UCSD-AML1 (cell line): ENCODE measurements around the gene EEA1.
"Not testable (repeated sequence)": the region's sequence is repeated elsewhere in the genome, so short reads cannot be mapped to it uniquely, and the experiment has no call there.

Source experiments
- DNase-seq: peaks from one replicate; lab custom pipeline; 2025; ENCODE audit not compliant: unreplicated experiment; lab: John Stamatoyannopoulos, UW

The EEA1 gene

DNA sequence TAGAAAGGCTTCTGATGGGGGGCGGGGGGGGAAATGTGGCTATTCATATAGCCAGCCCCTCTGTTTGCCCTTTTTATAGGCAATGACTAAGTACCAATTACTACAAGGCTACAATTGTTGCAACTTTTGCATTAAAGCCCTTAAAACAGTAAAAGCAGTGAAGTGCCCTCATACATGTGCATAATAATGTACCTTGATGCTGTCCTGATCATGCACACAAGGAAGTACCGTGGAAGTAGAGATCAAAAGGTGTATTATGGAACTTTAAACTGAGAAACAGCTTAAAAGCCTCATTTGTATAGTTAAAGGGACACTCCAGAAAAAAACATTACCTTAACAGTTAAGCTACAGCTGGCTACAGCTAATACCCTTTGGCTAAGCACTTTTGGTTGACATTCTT lies 114.5 kb downstream of the EEA1 start:
- no peak for DNase-seq

DNA sequence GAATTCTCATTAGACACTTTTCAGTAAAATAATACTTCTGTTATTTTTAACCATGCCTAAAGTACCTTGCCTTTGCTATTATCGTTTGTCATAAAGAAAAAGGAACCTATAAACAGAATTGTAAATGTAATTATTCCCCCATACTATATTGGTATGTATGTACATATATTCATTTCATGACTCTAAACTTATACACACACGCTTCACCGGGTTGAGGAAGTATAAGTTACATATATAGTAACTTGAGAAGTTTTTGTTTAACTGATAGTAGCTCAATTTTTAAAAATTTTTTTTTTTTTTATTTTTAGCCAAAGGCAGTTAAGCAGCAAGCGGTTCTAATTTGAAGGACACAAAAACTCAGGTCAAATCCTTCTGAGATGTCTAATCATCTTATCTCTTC lies 118.7 kb downstream of the EEA1 start:
- DNase-seq: no peak

DNA sequence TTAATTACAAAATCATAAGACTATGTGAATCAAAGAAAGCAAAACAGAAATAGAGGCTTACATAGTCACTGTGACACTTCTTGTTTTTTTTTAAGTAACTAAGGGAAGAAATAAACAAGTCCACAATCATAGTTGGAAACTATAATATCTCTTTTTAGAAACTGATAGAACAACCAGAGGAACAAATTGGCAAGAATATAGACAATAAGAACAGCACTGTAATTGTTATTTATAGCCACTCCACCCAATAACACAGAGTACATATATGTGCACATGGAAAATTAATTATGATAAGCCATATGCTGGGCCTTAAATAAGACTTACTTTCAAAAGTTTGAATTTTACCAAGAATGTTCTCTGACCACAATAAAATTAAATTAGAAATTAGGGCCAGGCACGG lies 125.2 kb downstream of the EEA1 start:
- DNase-seq: no peak

DNA sequence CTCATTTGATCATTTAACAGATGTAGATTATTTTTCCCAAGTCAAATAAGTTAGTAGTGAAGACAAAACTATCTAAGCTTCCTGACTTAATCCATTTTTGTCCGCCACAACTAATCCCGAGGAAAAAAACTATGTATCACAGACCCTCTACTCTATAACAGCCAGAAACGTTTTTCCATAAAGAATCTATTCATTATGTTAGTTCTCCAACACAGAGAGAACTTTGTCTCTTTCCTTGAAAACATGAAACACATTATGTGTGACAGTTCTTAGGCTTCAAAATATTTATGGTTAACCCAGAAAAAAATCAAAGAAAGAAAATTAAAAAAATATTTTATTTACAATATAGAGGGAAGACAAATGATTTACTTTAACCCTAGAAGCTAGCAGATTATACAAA lies 126.2 kb downstream of the EEA1 start:
- DNase-seq: no peak

DNA sequence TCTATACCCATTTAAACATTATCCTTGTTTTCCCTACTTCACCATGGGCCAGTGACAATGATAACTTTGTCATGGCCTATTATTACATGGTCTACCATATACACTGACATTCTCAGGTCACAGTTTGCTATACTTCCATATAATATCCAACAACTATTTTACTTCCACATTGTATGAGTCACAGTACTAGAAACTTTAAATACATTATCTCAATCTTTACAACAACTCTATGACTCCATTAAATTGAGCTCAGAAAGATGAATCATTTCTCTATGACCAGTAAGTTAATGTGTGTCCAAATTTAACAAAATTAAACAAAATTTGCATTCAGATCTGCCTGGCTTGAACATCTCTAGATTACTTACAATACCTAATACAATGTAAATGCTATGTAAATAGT lies 132.4 kb downstream of the EEA1 start:
- DNase-seq: no peak

DNA sequence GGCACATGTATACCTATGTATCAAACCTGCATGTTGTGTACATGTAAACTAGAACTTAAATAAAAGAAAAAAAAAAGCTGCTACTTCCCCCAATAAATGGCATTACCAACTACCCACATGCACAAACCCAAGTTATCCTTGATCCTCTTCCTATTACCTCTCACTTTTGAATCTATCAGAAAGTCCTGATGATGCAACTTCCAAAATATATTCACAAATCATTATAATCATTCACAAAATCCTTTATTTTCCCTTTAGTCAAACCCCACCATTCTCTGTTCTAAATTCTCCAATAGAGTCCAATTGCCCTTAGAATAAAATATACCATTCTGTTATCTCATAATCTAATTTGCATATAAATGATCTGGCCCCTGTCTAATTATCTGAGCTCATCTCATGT lies 134.3 kb downstream of the EEA1 start:
- no peak for DNase-seq

DNA sequence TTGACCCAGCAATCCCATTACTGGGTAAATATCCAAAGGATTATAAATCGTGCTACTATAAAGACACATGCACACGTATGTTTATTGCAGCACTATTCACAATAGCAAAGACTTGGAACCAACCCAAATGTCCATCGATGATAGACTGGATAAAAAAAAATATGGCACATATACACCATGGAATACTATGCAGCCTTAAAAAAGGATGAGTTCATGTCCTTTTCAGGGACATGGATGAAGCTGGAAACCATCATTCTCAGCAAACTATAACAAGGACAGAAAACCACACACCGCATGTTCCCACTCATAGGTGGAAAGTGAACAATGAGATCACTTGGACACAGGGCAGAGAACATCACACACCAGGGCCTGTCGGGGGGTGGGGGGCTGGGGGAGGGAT lies 134.7 kb downstream of the EEA1 start:
- not testable (repeated sequence) for DNase-seq

DNA sequence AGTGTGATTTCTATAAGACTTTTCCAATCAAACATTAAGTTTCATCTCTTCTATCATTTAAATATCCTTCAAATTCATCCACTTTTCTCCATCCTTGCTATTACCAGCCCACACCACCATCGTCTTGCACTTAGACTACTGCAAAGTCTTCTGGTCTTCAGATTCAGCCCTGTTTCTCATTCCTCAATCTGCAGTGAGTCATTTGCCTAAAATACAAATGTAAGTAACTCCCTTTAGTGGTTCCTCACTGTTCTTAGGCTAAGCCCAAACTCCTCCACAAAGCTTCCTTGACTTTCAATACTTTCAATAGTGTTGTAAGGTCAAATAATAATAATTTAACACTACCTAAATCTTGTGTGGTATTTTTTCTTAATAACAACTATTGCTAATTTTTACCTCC lies 143.1 kb downstream of the EEA1 start:
- DNase-seq: no peak

DNA sequence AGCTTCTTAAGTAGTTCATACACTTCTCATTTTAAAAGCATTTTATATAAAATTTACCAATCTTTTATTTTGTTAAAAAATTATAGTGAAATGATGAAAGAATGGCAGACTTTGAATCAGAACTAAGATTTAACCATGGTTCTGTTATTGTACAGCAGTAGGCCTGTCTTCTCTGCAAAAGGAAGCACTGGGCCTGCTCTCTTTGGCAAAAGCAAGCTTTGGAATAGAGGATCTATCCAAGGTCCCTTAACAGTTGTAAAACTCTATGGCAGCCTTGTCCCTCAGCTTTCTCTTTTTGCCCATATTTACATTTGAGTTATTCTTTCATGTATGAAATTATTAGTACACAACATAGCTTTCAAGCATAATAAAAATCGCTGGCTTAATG lies 143.5 kb downstream of the EEA1 start:
- no peak for DNase-seq

DNA sequence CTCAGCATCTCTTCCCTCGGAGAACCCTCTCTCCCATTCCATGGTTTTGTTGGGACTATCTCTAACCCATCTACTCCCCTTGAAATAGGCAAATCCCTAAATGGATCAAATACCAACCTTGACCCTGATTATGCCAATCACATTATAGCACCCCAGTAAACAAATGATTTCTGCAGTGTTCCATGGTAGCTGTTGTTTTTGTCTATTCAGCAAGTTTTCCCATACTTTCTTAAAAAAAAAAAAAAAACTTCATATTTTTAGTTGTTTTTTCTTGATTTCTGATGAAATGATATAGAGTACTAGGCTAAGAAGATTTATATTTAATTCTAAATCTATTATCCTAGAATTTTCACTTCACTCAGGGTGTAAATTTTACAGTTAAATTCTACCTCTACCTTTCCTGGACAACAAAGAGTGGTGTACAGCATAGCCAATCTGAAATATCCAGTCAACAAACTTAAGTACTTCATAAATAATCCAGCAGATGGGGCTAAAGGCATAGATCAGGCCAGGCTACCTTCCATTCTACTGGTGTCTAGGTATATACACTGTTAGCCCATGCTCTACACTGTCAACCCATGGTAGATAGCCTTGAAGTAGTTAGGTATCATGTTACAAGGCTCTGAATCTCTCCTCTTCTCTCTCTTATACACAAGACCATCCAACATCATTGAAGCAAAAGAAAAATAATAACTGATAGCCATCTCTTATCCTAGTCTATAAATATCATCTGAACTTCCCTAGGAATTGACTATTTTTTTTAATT lies 144.1 kb downstream of the EEA1 start:
- DNase-seq: no peak

DNA sequence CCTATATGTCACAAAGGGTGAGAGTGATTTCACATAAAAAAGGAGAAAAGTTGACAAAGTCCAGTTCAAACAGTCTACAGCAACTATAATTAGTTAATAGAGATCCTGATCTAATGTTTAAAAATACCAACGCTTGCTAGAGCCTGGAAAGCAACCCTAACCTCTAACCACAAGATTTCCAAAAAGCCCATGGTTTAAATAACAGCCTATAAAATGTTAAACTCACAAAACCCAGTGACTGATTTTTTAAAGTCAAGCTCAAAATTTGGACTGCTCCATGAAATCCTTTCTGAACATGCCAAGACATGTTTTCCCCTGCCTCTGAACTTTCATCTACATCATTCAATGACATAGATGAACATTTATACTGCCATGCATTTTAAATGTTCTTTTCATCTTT lies 144.7 kb downstream of the EEA1 start:
- no peak for DNase-seq

DNA sequence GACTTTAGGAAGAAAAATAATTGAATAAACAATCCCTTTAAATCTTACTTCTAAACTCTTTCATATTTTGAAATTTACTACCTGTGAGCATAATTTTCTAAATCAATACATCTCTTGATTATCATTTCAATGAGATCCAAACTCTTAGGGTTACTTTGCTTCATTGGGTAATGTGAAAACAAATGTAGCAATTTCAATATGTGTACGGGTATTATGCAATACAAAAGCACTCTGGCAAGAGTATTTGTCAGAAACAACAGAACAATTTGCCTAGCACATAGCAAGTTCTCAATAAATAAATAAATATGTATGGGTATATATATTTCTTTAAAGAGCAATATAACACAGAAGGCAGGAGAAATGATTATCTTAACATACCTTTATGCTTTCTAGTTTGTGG lies 149.2 kb downstream of the EEA1 start:
- no peak for DNase-seq

DNA sequence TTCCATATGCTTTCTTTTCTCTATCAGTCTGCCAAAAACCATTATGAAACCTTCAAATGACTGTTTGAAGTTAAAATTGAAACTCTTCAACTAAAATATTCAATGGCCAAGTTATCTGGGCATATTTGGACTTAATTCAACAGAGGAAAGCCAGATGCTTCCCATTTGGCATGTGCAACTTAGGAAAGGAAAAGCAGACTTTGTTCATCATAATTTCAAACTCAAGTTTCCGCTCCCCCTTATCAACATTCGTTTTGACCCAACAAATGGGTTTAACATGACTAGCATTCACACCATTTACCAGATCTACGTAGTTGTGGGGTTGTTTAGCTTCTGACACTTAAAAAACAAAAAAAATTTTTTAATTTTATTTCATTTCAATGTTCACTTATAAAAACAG lies 150.6 kb downstream of the EEA1 start:
- DNase-seq: no peak

DNA sequence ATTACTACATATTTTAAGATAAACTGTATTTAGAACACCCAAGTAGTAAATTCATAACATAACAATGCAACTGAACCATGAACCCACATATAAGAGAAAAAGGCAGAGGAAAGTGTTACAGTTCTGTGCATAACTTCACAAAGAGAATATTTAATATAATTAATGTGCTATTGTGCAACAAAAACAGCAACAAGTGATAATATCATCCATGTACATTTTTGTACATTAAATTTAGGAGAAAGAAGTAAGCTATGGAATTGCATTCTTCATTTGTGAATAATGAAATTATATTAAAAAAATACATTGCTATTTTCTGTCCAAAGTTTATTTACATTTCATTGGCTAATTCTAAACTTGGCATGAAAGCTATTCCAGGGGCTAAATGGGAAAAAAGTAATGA lies 153.7 kb downstream of the EEA1 start:
- no peak for DNase-seq

DNA sequence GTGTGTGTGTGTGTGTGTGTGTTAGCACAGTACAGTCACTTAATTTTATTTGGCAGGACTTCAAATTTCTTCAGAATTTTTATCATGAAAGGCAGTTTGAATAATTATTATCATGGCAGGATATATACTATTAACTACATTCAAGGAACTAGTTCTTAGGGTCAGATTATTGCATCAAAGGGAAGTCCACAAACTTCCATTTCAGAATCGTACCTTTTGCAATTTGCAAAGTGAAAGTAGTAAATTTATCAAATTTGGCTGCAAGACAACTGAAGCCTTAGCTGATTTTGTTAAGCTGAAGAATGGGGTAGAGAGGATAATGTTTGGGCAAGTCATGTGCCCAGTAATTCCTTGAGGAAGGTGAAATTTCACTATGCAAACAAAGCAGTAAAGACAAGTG lies 158.1 kb downstream of the EEA1 start:
- no peak for DNase-seq

DNA sequence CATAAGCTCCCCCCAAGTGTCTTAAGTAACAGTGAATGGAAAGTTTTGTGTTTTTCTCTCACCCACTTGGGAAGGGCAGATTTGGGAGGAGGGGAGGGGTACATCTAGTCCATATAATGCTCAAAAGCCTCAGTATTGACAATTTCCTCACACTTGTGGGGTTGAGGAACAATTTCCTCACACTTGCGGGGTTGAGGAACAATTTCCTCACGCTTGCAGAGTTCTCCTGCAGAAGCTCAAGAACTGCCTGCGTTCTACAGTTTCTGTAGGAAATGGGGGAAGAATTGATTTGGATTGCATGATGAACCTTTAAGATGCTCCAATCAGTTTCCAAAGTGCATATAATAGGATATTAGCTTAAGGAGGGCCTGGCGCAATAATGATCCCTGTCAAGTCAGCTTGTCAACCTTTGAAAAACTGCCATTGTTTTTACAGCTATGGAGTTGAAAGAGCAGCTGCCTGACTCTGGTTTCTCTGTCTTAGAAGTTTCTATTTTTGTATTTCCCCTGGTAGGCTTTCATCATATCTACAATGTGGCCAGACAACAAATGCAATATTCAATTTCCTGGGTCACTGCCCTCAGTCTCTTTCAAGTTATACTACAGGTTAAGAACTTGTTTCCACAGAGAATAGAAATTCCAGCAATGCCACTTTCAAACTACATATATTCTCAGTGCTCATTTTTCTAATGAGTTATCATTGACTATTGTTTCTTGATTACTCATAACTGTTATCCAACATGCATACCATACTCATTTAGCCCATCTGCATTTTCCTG lies 159.8 kb downstream of the EEA1 start:
- no peak for DNase-seq

DNA sequence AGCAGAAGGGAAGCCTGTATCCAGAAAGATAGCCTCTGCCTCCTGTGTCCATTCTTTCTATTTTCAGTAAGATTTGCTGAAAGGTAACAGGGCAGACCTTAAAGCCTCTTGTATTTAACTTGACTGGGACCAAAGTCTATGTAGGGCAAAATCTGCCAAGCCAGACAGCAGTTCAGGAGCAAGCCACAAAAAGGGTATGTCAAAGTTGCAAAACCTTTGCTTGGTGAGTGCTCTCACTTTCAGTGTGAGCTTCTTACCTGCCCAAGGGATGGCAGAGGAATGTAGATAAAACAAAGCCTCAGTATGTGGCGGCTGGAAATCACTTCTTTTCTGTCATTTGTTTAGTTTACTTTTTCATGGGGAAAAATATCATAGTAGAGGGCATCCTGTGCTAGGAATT lies 163.2 kb downstream of the EEA1 start:
- no peak for DNase-seq

DNA sequence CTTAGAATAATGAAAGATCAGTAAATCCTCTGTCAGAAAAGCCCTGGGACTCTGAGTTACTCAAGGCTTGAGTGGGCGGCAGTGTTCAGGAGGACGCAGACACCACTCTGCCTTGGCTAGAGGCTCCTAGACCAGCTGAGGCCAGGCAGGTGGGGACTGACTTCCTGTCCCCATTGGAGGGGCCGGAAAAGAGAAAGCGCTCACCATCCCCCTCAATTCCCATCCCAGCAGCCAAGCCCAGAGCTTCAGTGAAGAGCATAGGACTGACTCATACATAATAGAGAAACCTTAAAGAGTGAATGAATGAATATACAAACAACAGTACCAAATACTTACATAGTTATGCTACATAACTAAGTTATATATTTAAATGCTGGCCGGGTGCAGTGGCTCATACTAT lies 164.3 kb downstream of the EEA1 start:
- DNase-seq: no peak

DNA sequence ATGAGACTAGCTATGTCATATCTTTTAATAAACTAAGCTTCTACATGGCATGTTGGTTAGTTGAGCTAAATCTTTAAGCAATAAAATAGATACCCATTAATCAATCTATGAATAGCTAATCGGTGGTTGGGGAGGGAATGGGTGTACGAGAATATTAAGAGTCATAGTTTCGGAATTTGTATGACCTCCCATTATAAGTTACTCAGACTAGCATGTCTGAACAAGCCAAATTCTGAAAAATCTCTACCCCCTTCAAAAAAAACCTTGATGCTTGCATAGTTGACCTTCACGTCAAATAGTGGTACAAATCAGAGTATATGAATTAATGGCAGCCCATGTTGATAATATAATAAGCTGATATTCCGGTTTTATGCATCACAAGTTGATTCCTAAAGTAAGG lies 166.3 kb downstream of the EEA1 start:
- no peak for DNase-seq

DNA sequence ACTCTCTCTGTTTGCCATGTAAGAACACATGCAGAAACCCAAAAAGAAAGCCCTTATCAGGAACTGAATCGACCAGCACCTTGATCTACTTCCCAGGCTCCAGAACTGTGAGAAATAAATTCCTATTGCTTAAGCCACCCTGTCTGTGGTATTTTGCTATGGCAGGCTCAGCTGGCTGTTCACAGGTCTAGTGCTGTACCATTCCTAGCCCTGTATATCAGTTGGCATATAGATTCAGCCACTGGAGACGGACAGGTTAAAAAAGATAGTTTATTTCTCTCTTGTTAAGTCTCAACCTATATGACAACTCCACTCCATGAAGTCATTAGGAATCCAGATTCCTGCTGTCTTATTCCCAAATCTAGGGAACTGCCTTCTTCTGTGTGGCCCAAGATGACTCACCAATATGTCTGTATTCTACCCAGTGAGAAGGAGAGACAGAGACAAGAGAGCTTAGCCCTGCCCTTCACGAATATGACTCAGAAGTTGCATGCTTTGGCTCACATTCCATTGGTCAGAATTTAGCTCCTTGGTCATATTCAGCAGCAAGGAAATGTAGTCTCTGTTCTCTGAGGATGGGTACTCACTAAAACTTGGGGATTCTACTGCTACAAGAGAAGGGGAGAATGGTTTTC lies 169.3 kb downstream of the EEA1 start:
- no peak for DNase-seq

DNA sequence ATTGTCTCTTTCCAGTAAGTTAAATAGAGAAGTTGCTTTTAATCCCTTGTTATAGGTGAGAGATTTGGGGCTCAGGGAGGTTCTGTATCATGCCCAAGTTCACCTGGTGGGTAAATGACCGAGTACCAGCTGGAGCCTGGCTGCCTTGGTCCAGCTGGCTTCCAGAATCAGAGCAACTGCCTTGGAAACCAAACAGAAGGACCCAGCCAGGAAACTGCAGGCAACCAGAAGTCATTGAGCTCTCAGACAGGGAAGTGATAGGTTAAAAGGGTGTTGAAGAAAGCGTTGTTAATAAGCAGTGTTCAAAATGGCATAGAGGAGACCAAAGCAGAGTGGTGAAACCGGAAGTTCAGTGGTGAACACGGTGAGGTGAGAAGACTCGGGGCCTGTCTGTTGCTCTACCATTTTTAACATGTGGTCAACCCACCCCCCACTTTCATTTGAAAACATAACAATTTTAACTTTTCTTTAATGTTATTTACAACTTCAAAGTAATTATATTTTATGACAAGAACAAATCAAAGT lies 171.4 kb downstream of the EEA1 start:
- DNase-seq: no peak
